T-helper 1 cell (primary cell): ENCODE results near the gene PPP3CB.

Experiments
- DNase-seq, 5 donors: peaks; one replicate each; pipeline ENCODE4 v3.0.0-alpha.2; 2012 to 2020

PPP3CB gene

DNA sequence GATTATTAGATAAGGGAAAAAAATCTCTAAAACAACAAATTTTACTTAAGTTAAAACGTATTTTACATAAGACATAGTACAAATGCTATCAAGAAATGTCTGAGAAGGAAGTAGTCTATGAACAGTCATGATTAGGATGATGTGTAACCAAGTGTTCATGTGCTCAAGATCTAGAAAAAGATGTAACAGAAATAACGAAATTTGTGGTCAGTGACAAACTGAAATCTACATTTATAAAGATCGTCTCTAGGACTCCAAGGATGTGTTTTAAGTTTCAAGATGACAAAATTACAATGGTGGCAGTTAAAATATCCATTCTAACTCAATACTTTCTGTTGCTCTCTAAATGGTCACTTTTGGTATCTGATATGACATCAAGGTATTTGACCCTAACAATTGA lies 17.2 kb downstream of the PPP3CB start:
- DNase-seq = peak in 1 of 5 donors; percentile 79

DNA sequence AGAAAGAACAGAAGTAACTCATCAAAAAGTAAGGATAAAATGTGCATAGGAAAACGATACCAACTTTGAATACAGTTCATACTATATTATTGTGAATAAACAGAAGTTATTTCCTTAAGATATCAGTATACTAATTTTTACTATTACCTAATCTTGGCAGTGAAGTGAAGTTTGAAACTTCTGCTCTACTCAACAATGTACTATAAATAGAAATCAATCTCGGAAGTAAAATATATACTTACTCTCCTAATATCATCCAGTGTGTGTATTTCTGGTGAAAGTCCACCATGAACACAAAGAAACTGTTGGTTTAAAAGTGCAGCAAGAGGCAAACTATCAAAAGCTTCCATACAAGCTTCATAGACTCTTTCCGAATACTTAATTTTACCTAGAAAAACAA lies 24.6 kb downstream of the PPP3CB start:
- DNase-seq = no peak

DNA sequence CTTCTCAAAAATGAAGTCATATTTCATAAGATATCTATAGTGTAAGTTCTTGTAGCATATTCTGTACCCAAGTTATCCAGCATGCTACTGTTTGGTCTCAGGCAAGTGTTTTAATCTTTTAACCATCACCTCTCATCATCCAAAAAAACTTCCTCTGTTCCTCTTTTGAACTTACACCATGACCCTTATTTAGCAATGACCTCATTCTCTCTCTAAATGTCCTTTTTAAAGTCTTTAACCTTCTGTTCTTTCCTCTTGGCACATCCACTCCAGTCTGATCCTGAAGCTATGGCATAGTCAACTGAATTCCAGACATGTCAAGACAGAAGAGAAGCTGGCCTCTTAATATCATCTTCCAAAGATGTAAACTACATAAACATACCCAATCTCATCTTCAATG lies 26.2 kb downstream of the PPP3CB start:
- no peak for DNase-seq

DNA sequence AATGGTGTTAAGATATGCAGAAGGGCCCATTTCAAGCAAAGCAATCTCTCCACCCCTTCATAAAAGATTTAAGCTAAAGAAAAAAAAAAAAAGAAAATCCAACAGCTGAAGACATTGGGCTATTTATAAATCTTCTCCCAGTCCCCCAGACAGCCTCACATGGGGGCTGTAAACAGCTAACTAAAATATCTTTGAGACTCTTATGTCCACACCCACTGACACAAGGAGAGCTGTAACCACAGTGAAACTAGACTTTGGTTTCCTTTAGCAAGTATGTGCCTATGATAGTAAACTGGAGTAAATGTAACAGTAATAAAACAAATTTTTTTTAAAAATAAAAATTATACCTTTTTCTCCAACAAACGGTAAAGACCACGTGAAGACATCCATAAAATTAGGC lies 28.6 kb downstream of the PPP3CB start:
- DNase-seq = no peak

GRCh38 chr10:73465978-73466726 lies 29.7 kb downstream of the PPP3CB start:
- no peak for DNase-seq

- DNase-seq = no peak
Observed at GRCh38 chr10:73460897-73461296, 34.9 kb downstream of the PPP3CB start.

GRCh38 chr10:73459683-73460314 lies 36.0 kb downstream of the PPP3CB start:
- no peak for DNase-seq

GRCh38 chr10:73456187-73456890 lies 39.5 kb downstream of the PPP3CB start:
- DNase-seq = no peak

DNA sequence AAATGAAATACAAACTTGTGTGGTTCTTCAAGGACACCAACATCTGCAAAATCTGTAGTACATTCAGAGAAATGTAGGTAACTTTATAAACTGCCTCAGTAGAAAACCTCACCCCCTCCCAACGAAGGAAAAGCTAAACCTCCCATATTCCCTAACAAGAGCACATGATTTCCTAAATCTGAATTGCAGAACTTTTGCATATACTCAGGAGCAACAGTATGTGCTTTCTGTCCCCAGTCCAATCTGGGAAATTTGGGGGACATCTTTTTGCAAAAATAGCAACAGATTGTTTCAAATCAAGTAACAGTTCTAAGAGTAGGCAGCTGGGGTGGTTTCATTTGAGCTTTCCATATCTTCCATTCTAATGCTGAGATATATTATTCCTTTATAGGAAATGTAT lies 46.7 kb downstream of the PPP3CB start:
- no peak for DNase-seq

DNA sequence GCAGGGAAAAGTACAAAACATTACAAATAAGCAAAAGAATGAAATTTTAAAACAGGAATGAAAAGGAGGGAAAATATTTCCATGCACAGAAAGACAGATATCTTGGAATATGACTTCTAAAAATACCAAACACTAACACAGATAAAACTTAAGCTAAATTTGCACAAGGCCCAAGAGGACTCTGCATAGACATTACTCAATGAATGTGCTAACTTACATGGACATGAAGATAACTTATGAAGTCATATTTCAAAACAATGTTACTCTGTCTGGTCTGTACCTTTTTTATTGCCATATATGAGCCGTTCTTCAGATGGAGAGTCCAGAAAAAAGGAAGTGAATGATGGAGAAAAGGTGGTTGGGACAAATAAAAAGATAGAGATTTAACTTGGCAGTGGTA lies 47.4 kb downstream of the PPP3CB start:
- no peak for DNase-seq

DNA sequence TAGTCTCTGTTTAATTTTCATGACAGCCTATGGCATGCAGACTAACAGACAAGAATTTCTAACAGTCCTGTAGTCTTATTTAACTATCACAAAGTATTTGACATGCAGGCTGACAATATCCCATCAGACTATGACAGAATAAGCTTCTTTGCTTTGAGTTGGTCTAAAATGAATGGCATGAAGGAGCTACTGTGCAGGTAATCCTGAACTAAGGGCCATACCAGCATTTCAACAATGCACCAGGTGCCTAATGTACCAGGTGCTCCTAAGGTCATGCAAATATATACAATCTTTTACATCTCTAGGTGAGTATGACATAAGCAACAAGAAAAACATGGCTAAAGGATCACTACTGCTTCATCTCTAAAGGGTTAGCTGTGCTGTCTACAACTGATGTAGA lies 48.9 kb downstream of the PPP3CB start:
- DNase-seq = no peak

DNA sequence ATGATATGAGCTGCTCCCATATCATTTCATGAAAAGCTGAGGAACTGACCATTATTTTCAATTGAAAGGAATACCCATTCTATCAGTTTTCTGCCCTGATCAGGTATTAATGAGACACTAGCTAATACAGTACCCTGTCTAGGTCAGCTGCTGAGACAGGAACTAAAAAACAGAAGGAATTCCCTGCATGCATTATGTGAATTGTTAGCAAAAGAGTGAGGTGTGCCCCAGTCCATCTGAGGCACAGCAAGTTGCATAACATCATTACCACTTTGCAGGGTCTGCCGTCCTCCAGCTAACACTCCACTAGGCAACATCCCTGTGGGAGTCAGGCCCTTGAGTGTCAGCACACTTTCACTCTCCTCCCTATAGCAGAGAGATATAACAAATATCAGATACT lies 51.4 kb downstream of the PPP3CB start:
- no peak for DNase-seq

DNA sequence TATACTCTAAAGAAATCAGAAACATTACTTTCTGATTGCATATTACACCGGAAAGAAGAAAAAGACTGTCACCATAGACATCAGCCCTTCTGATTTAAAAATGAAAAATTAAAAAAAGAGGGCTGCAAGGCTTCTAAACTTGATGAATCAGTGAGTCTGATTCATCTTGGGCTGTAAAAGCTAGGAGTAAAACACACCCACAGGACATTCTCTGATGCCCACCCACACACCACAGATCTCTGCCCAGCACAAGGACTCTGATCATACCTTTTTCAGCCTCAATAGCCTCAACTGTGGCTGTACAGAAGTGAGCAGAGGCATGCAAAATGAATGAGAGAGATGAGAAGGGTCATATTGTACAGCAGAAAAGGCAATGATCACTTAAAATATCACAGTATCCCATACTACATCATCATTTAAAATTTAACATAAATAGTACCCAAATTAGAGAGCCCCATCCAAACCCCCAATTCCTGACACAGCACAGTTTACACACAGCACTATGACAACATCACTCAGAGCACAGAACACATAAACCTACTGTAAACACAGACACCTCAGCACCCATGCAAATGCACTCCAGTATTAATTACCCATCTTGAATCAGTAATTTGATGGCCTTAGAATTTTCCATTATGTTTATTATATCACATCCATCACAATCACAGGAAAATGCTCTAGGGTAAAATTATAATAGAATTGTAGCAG lies 56.1 kb downstream of the PPP3CB start:
- DNase-seq = no peak

DNA sequence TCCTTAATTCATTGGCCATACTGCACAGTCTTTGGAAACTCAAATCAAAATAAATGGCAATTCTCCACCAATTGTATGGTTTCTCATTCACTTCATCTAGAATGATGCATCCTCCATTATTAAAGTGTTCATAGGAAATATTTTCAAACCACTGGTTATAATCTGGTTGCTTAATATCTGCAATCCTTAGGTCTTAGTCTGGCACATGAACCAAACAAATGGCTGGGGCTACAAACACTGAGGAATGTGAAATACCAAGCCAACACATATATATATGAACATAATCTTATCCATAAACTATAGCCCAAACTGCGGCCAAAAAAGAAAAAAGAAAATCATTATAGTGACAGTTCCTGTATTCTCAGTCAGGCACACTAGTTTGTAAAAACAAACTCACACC lies 56.8 kb downstream of the PPP3CB start:
- DNase-seq = no peak

DNA sequence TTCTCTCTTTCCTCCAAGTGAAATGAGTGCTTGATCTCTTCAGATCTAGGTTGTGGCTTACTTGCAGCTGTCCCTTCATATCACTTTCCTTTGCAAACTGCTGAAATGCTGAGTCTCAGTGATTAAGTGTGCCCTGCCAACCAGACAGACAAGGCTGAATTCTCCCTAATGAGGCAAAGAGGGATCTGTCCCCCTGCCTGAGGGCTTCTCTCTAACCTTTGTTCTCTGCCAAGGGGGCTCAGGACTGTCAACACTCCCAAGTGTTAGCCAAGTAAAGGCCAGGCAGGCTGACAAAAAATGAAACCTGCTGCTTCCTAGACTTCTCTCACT lies 62.3 kb downstream of the PPP3CB start, which contains the start of gene MSS51:
TSS of gene MSS51 (minus strand) at position 24 of the 330 bp plus-strand sequence. CDS start 5,277 bp downstream, outside the sequence.
- no peak for DNase-seq

- no peak for DNase-seq
Observed at GRCh38 chr10:73432646-73433537, 62.9 kb downstream of the PPP3CB start.

DNA sequence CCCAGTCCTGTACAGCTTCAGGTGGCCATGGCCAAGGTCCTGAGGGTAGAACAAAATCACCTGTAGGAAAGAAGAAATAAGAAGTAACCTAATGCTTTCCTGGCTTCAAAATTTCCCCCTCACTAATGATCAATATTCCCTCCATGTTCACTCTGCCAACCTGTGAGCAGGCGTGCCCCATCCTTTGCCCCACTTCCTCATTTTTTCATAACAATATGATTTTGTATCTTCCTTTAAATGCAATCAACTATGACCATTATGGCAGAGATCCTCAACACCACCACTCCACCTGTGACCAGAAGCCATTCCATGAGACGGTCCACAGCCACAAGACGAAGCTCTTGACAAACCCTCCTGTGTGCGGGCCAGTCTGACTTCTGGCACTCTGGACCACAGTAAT lies 69.5 kb downstream of the PPP3CB start:
- no peak for DNase-seq

- DNase-seq = no peak
Observed at GRCh38 chr10:73424478-73424877, 71.3 kb downstream of the PPP3CB start.

DNA sequence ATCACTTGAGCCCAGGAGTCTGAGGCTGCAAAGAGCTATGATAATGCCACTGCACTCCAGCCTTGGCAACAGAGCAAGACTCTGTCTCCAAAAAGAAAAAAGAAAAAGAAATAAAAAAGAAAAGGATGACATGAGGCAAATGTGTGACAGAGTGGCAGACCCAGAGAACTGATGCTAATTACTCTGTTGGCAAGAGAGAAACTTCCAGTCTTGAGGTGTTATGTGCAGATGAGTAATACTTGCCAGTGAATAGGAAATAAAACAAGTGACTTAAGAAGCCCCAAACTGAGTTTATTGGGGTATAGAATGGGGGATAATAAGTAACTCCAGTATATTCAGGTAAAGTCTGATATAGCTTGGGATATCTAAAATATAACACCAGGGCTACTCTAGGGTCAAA lies 72.5 kb downstream of the PPP3CB start:
- DNase-seq = no peak

DNA sequence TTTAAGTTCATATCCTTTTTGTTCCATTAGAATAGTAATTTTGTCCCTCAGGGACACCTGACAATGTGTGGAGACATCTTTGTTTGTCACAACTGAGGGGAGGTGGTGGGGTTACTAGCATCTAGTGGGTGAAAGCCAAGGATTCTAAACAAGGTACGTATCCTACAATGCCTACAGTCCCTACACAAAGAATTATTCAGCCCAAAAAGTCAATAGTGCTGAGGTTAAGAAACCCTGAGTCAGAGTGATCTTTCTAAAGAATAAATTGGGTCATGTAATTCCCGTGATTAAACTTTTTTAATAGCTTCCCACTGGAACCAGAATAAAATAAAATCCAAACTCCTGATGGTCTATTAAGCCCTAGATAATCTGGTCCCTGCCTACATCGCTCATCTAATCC lies 79.3 kb downstream of the PPP3CB start:
- DNase-seq = no peak

DNA sequence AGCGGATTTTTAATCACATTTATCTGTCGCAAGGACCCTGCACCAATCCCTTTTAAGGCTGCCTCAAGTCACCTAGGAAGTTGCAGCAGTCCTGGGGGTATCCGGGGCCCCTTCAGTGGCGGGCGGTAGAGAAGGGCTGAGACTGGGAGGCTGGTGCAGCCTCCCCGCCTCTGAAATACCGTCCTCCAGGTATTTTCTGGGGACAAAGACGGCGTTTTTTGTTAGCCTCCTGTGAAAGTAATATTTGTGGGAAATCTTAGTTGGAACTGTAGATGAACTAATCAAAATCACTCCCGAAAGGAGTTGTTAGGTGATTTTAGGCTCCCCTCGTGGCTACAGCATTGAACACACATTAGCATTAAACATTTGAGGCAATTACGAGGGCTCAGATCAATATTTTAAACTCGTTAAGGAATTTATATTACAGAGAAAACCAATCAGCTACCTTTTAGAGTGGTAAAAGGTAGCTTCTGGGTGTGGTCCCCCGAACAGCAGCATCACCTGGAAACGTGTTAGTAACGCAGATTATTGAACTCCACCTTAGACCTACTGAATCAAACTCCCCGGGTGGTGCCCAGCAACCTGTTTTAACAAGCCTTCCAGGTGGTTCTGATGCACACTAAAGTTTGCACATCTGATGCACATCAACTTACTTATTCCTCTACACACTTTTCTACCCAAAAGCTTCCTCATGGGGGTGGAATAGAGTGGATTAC lies 81.4 kb downstream of the PPP3CB start:
- DNase-seq = no peak
